Coronary artery (tissue), 2 donors: ENCODE data around the gene CDH6.

Experiments used
- DNase-seq: peaks from one replicate; pipeline ENCODE4 v3.0.0-alpha.2; 2017; ENCODE audit warnings: low spot score
- H3K27ac ChIP-seq, 2 donors: fragments of 200-600 bp; sonication (generic); one replicate each; pipeline ENCODE4 v1.5.1; 2016 to 2019
- H3K4me3 ChIP-seq: fragments of 200-600 bp; sonication (generic); 2 replicates; pipeline ENCODE4 v1.5.1; 2016; ENCODE audit warnings: mild to moderate bottlenecking, moderate library complexity
- TF ChIP-seq, protein P1 (sequence below): fragments of 200-600 bp; sonication (generic); IDR thresholded peaks from one replicate; pipeline ENCODE4 v1.5.1; 2019; ENCODE audit warnings: antibody characterized with exemption

The CDH6 gene

GRCh38 chr5:31251032-31251431 lies 57.5 kb downstream of the CDH6 start:
- Histone ChIP-seq H3K27ac (no peak overlapping the region), H3K4me3 (no peak overlapping the region)
- TF ChIP-seq, protein P1, sequence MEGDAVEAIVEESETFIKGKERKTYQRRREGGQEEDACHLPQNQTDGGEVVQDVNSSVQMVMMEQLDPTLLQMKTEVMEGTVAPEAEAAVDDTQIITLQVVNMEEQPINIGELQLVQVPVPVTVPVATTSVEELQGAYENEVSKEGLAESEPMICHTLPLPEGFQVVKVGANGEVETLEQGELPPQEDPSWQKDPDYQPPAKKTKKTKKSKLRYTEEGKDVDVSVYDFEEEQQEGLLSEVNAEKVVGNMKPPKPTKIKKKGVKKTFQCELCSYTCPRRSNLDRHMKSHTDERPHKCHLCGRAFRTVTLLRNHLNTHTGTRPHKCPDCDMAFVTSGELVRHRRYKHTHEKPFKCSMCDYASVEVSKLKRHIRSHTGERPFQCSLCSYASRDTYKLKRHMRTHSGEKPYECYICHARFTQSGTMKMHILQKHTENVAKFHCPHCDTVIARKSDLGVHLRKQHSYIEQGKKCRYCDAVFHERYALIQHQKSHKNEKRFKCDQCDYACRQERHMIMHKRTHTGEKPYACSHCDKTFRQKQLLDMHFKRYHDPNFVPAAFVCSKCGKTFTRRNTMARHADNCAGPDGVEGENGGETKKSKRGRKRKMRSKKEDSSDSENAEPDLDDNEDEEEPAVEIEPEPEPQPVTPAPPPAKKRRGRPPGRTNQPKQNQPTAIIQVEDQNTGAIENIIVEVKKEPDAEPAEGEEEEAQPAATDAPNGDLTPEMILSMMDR, result no peak
- no peak for DNase-seq

DNA sequence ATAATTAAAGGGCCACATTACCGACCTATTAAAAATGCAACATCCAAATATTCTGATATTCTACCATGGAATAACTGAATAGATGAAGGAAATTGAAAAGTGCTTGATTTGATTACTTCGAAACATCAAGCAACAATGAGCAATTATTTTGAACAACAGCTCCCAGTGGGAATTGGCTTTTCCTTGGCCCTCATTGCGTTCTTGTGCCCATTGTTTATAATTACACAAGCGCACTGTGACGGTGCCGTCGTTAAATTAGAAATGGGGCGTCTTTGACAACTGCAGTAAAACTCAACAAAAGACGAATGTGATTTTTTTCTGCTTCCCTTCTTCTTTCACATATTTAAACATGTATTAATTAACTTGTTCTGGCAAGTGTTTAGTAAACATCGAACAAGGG lies 61.6 kb downstream of the CDH6 start:
- no peak overlapping the region for H3K4me3 ChIP-seq
- no peak overlapping the region for H3K27ac ChIP-seq
- DNase-seq, result no peak
- TF ChIP-seq, protein P1, result no peak

DNA sequence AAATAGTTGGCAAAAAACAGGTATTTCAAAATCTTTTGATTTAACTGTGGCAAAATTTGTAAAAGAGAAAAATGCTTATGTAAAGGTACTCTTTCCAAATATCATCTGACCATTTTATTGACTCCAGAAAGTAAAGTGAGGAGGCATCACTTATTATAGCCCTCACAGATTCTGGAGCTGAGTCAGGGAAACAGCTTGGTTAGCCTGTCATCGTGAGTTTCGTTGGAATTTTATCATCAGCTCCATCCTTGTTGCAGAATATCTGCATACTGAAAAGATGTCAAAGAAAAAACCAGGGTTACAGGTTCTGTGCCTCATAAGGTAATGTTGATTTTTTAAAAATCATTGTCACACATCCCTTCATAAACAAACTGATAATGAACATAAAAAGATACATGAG lies 74.8 kb downstream of the CDH6 start:
- no peak overlapping the region for H3K27ac ChIP-seq
- no peak overlapping the region for H3K4me3 ChIP-seq
- TF ChIP-seq, protein P1, result no peak
- no peak for DNase-seq

DNA sequence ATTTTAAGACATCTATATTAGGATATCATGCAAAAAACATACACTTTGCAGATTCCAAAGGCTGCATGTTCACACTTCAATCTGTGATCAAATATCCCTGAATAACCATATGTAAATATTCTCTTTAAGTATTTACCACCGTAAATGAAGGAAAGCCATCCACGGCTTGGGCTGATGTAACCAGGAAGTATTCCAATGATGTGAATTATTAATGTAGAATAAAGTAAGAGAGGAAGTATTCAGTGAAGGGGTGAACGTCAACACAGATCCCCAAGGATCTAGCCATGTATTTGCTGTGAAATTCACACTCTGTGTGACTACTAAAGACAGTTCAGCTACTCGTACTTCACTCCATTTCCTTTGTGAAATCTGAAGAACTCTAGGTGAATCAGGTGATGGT lies 75.2 kb downstream of the CDH6 start:
- Histone ChIP-seq H3K4me3 (no peak overlapping the region), H3K27ac (no peak overlapping the region)
- no peak for DNase-seq
- TF ChIP-seq, protein P1, result no peak

- no peak overlapping the region for H3K27ac ChIP-seq
- DNase-seq, result no peak
- TF ChIP-seq, protein P1, result no peak
- no peak overlapping the region for H3K4me3 ChIP-seq
Observed at GRCh38 chr5:31269259-31269658, 75.8 kb downstream of the CDH6 start.

DNA sequence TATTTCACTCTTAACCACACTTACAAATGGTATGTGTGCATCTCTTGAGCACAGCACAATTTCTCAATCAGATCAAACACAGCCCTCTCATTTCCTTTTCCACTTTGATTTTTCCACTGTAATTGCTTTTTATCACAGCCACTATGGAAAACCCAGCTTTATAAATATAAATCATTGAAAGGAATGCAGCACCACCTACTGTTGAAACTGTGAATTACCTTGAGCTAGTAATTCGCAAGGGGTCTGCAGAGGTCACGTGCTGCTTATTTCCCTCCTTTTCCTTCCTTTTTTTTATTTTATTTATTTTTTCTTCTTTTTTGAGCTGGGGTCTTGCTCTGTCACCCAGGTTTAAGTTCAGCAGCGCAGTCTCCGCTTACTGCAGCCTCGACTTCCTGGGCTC lies 76.9 kb downstream of the CDH6 start:
- Histone ChIP-seq H3K27ac (no peak overlapping the region), H3K4me3 (no peak overlapping the region)
- DNase-seq, result no peak
- TF ChIP-seq, protein P1, result no peak

- TF ChIP-seq, protein P1, result no peak
- no peak overlapping the region for H3K27ac ChIP-seq
- no peak for DNase-seq
Observed at GRCh38 chr5:31271567-31271966, 78.1 kb downstream of the CDH6 start.

More at GRCh38 chr5:31271567-31271966, 78.1 kb downstream of the CDH6 start:
- H3K4me3 ChIP-seq, result no peak overlapping the region
